ENCODE results near the gene IGSF21.

IGSF21 gene

GRCh38 chr1:18097206-18097605 lies 10.4 kb upstream of the IGSF21 start:
- DNase-seq (ENCODE audit: low read depth), result no peak

GRCh38 chr1:18099026-18099425 lies 8.6 kb upstream of the IGSF21 start:
- DNase-seq (ENCODE audit: low read depth), result no peak

GRCh38 chr1:18100060-18100459 lies 7.5 kb upstream of the IGSF21 start:
- no peak for DNase-seq (ENCODE audit: low read depth)

GRCh38 chr1:18100491-18101063 lies 7.0 kb upstream of the IGSF21 start:
- DNase-seq (ENCODE audit: low read depth), result peak; percentile 15

- no peak for DNase-seq (ENCODE audit: low read depth)
Observed at GRCh38 chr1:18101508-18101907, 6.1 kb upstream of the IGSF21 start.

GRCh38 chr1:18103788-18104421 lies 3.7 kb upstream of the IGSF21 start:
- DNase-seq (ENCODE audit: low read depth), result no peak

- DNase-seq (ENCODE audit: low read depth), result no peak
Observed at GRCh38 chr1:18104546-18105100, 3.0 kb upstream of the IGSF21 start.

- no peak for DNase-seq (ENCODE audit: low read depth)
Observed at GRCh38 chr1:18105196-18105595, 2.4 kb upstream of the IGSF21 start.

GRCh38 chr1:18108299-18109057 lies 880 bp downstream of the IGSF21 start:
- no peak for DNase-seq (ENCODE audit: low read depth)

- DNase-seq (ENCODE audit: low read depth), result no peak
Observed at GRCh38 chr1:18109058-18109755, 1.6 kb downstream of the IGSF21 start.

GRCh38 chr1:18109756-18110597 lies 2.4 kb downstream of the IGSF21 start:
- no peak for DNase-seq (ENCODE audit: low read depth)

GRCh38 chr1:18110598-18110939 lies 3.0 kb downstream of the IGSF21 start:
- no peak for DNase-seq (ENCODE audit: low read depth)

- DNase-seq (ENCODE audit: low read depth), result peak; percentile 3
Observed at GRCh38 chr1:18110968-18111367, 3.4 kb downstream of the IGSF21 start.

GRCh38 chr1:18111605-18112297 lies 4.2 kb downstream of the IGSF21 start:
- DNase-seq (ENCODE audit: low read depth), result no peak

GRCh38 chr1:18112611-18113010 lies 5.0 kb downstream of the IGSF21 start:
- DNase-seq (ENCODE audit: low read depth), result no peak

- no peak for DNase-seq (ENCODE audit: low read depth)
Observed at GRCh38 chr1:18114726-18115410, 7.3 kb downstream of the IGSF21 start.

GRCh38 chr1:18116777-18117176 lies 9.2 kb downstream of the IGSF21 start:
- no peak for DNase-seq (ENCODE audit: low read depth)

- DNase-seq (ENCODE audit: low read depth), result no peak
Observed at GRCh38 chr1:18118078-18118477, 10.5 kb downstream of the IGSF21 start.

- no peak for DNase-seq (ENCODE audit: low read depth)
Observed at GRCh38 chr1:18118491-18118890, 10.9 kb downstream of the IGSF21 start.

- DNase-seq (ENCODE audit: low read depth), result no peak
Observed at GRCh38 chr1:18119289-18119688, 11.7 kb downstream of the IGSF21 start.

All from stimulated activated CD8-positive, alpha-beta memory T cell treated with anti-CD3 and anti-CD28 coated beads, Interleukin-4, amount 100 ng/mL, for 24 hours (primary cell).